Astrocyte of the spinal cord (primary cell): ENCODE measurements around the gene UTY.

Experiments used
- DNase-seq: peaks from one replicate; pipeline ENCODE4 v3.0.0; 2011; ENCODE audit warnings: low read depth, low spot score
- H3K4me3 ChIP-seq: 2 replicates; pipeline ENCODE4 v1.5.1; 2011; ENCODE audit warnings: low read depth, mild to moderate bottlenecking, low read length, moderate library complexity
- in situ Hi-C: cut with HindIII; loops from 2 replicates; pipeline ENCODE4 v1.10.0; 2017; ENCODE audit warnings: low sequenced_read_pairs
- TF ChIP-seq, protein P1 (sequence below): IDR thresholded peaks from 2 replicates; pipeline ENCODE4 v1.5.1; 2012; ENCODE audit warnings: low read depth, mild to moderate bottlenecking, low read length, inconsistent platforms

UTY gene

DNA sequence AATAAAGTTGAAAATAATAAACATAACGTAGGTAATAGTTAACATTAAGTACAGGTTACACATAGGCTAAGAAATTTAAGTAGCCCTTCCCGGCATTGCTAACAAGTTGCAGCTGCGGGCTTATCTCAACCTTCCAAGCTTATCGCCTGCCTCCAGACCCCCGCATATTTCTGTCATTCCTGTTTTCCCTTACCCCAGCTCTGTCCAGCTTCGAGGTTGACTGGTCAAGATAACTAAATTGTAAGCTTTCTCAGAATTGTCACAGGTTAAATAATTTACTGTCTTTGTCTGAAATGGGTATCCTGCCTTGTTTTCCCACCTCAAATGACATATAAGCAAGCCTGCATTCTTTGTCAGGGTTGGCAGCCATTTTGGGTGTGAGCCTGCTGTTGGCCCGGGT lies 36.7 kb downstream of the UTY start:
- no peak overlapping the region for H3K4me3 ChIP-seq
- TF ChIP-seq, protein P1, sequence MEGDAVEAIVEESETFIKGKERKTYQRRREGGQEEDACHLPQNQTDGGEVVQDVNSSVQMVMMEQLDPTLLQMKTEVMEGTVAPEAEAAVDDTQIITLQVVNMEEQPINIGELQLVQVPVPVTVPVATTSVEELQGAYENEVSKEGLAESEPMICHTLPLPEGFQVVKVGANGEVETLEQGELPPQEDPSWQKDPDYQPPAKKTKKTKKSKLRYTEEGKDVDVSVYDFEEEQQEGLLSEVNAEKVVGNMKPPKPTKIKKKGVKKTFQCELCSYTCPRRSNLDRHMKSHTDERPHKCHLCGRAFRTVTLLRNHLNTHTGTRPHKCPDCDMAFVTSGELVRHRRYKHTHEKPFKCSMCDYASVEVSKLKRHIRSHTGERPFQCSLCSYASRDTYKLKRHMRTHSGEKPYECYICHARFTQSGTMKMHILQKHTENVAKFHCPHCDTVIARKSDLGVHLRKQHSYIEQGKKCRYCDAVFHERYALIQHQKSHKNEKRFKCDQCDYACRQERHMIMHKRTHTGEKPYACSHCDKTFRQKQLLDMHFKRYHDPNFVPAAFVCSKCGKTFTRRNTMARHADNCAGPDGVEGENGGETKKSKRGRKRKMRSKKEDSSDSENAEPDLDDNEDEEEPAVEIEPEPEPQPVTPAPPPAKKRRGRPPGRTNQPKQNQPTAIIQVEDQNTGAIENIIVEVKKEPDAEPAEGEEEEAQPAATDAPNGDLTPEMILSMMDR = no peak
- DNase-seq = no peak
- in situ Hi-C loops = no loop called here

DNA sequence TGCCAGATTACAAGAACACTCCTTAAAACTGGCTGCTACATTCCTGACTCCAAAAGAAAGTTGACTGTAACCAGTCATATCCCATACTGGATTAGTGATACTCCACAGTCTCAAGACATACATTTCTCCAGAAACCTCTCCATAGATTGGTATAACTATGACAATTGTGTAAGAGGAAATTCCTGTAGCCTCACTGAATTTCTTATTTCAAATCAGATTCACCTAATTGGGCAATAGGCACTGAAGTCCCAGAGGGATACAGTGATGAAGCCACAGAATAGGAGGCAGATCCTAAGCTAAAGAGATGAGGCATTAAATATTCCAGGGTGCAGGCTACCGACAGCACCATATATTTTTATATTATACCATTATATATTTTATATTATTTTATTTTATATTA lies 39.0 kb downstream of the UTY start:
- H3K4me3 ChIP-seq = no peak overlapping the region
- TF ChIP-seq, protein P1 = no peak
- in situ Hi-C loops = no loop called here
- no peak for DNase-seq

DNA sequence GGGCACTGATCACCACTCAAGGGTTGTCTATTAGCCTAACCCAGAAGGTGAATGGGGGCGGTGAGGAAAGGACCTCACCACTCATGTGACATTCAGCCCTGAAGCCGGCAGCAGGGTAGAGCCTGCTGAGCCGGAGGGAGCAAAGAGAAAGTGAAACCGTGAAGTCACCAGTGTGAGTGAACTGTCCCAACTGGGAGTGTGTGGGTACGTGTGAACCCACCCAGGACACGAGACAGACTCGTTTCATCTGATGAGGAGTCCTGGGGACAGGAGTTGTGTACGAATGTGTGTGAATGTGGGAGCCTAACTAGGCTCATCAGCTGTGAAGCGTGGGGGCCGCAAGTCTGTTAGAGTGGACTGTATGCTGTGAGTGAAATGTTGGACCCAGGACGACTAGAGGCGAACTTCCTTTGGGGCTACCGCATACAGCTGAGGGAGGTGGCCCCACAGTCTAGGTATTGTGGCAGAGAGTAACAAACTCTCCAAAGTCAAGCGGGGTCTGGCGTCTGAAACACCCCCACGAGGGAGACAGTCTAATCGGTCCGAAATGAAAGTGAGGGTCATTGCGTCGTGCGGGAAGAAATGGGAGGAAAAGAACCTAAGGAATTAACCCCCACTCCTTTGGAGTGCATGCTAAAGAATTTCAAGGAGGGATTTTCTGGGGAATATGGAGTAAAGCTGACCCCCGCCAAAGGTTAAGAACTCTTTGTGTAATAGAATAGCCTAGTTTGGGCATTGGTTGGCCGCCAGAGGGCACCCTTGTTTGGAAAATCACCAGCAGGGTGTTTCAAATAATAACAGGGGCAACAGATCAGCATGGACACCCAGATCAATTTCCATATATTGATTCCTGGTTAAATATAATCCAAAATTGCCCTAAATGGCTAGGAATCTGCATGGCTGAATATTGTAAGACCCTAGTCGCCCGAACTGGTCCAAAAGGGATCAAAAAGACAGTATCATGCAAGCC lies 43.6 kb downstream of the UTY start:
- TF ChIP-seq, protein P1 = no peak
- H3K4me3 ChIP-seq = no peak overlapping the region
- in situ Hi-C loops = no loop called here
- no peak for DNase-seq

DNA sequence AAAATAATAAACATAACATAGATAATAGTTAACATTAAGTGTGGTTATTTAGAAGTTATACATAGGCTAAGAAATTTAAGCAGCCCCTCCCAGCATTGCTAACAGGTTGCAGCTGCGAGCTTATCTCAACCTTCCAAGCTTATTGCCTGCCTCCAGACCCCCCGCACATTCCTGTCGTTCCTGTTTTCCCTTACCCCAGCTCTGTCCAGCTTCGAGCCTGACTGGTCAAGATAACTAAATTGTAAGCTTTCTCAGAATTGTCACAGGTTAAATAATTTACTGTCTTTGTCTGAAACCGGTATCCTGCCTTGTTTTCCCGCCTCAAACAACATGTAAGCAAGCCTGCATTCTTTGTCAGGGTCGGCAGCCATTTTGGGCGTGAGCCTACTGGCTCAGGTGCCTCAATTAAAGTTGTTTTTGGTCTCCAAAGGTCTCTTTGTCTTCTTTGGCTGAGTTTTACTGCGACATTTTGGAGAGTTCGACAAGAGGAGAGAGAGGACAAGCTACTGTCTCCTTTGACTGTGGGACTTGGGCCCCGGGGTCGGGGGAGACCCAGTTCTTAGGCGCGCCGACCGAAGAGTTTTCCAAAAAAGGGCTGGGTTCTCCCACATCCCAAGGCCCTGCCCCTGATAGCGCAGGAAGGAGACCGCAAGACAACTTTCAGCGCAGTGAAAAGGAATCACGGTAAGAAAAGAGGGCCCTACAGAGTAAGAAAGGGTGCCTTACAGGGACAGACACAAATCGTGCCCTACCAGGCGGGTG lies 44.4 kb downstream of the UTY start:
- H3K4me3 ChIP-seq = no peak overlapping the region
- in situ Hi-C loops = no loop called here
- no peak for DNase-seq
- TF ChIP-seq, protein P1 = no peak

DNA sequence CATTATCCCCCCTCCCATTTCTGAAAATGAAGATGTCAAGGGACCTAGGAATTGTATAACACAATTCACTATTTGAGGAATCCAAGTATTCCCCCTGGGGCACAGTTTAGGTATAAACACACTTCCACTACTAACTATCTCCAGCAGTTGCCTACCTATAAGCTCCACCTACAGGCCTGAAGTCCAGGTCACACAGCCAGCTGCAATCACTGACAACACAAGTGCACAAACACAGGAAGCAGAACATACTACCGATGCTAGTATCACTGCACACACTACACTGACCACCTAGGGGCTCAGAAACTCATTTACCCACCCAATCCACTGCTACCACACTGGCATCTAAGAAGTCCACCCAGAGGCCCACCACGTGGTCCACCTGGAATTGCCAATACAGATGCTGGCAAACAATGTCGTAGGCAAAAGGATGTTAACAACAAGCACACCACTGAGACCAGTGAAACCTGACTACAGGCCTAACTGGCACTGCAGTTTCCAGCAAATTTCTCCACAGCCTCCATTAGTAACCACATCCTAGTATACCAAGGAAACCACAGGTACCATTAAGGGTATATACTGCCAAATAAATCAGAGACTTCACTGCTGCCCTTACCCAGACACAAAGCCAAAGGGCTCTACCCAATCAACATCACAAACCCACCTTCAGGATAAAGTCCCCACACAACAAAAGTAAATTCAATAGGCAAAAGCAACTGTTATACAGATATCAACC lies 47.4 kb downstream of the UTY start:
- no peak for DNase-seq
- H3K4me3 ChIP-seq = no peak overlapping the region
- TF ChIP-seq, protein P1 = no peak
- in situ Hi-C loops = no loop called here

DNA sequence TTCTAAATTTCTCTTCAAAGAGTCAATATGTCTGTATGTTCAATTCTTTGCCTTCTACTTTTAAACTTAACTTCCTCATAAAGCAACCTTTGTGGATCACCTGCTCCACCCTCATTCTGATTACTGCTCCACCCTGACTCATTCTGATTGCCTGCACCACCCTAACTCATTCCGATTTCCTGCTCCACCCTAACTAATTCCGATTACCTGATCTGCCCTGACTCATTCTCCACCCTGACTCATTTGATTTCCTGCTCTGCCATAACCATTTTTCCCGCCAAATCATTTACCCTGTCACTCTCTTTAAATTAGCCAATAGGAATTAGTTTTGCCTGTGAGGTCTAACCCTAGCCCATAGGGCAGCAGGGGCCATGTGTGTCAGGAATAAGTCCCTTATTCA lies 50.3 kb downstream of the UTY start:
- in situ Hi-C loops = no loop called here
- DNase-seq = no peak
- TF ChIP-seq, protein P1 = no peak
- no peak overlapping the region for H3K4me3 ChIP-seq
